ENCODE data around the gene LRRC47.

Gene LRRC47

GRCh38 chr1:3778590-3779264 is 17.6 kb downstream of the LRRC47 start:
- Histone ChIP-seq H3K27ac (replicated peaks) (no peak overlapping the region), H3K4me3 (replicated peaks; ENCODE audit: insufficient read depth, low read length) (no peak overlapping the region), H3K27me3 (ENCODE audit: insufficient read depth, poor library complexity, severe bottlenecking) (no peaks in the 10 kb centered on the region)
- no peak for TF ChIP-seq GABPA (IDR thresholded peaks at IDR 0.05; ENCODE audit: low read depth)
- no peak for DNase-seq (ENCODE audit: low read depth in 1 of 2, low spot score in 1 of 2)

- H3K27ac ChIP-seq (replicated peaks), result no peak overlapping the region
- TF ChIP-seq POLR2AphosphoS5 (IDR thresholded peaks at IDR 0.05; ENCODE audit: low read depth) (no peak), GABPA (IDR thresholded peaks at IDR 0.05; ENCODE audit: low read depth) (no peak), REST (IDR thresholded peaks at IDR 0.05; ENCODE audit: insufficient replicate concordance, low read depth) (no peak), SPI1 (IDR thresholded peaks at IDR 0.05; ENCODE audit: borderline replicate concordance, low read depth) (no peak)
- TF ChIP-seq, protein P1, sequence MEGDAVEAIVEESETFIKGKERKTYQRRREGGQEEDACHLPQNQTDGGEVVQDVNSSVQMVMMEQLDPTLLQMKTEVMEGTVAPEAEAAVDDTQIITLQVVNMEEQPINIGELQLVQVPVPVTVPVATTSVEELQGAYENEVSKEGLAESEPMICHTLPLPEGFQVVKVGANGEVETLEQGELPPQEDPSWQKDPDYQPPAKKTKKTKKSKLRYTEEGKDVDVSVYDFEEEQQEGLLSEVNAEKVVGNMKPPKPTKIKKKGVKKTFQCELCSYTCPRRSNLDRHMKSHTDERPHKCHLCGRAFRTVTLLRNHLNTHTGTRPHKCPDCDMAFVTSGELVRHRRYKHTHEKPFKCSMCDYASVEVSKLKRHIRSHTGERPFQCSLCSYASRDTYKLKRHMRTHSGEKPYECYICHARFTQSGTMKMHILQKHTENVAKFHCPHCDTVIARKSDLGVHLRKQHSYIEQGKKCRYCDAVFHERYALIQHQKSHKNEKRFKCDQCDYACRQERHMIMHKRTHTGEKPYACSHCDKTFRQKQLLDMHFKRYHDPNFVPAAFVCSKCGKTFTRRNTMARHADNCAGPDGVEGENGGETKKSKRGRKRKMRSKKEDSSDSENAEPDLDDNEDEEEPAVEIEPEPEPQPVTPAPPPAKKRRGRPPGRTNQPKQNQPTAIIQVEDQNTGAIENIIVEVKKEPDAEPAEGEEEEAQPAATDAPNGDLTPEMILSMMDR (IDR thresholded peaks at IDR 0.05; ENCODE audit: insufficient read depth, low read length), result no peak
Observed at GRCh38 chr1:3777647-3778589, 18.4 kb downstream of the LRRC47 start.

GRCh38 chr1:3777078-3777547 is 19.2 kb downstream of the LRRC47 start:
- DNase-seq (ENCODE audit: low read depth in 1 of 2, low spot score in 1 of 2), result no peak
- H3K27ac ChIP-seq (replicated peaks), result no peak overlapping the region
- TF ChIP-seq POLR2AphosphoS5 (IDR thresholded peaks at IDR 0.05; ENCODE audit: low read depth), result no peak
- TF ChIP-seq SPI1 (IDR thresholded peaks at IDR 0.05; ENCODE audit: borderline replicate concordance, low read depth), result no peak
- TF ChIP-seq REST (IDR thresholded peaks at IDR 0.05; ENCODE audit: insufficient replicate concordance, low read depth), result no peak
- no peak for TF ChIP-seq GABPA (IDR thresholded peaks at IDR 0.05; ENCODE audit: low read depth)
- TF ChIP-seq, protein P1 (IDR thresholded peaks at IDR 0.05; ENCODE audit: insufficient read depth, low read length), result no peak

More at GRCh38 chr1:3777647-3778589, 18.4 kb downstream of the LRRC47 start:
- H3K4me3 ChIP-seq (replicated peaks; ENCODE audit: insufficient read depth, low read length), result no peak overlapping the region
- DNase-seq (ENCODE audit: low read depth in 1 of 2, low spot score in 1 of 2), result no peak
- no peaks in the 10 kb centered on the region for H3K27me3 ChIP-seq (ENCODE audit: insufficient read depth, poor library complexity, severe bottlenecking)

More at GRCh38 chr1:3777078-3777547, 19.2 kb downstream of the LRRC47 start:
- H3K27me3 ChIP-seq (ENCODE audit: insufficient read depth, poor library complexity, severe bottlenecking), result peaks cover under 1% of the 10 kb centered on the region
- no peak overlapping the region for H3K4me3 ChIP-seq (replicated peaks; ENCODE audit: insufficient read depth, low read length)

Data from HL-60 (cell line).